A673 (cell line): ENCODE data around the gene CRLF1. TPM values are rescaled to one million over a fixed set of nuclear protein-coding genes. Genes with fewer than 3 reads are reported as not detected.

Experiments
- BruUV-seq: library from RNA; stranded (reverse); fragments of 400-500 nt; replicated peaks from 2 replicates; lab custom pipeline; 2021; lab: Mats Ljungman, UMichigan
- CTCF ChIA-PET: fragments of 300-600 bp; sonication (Branson Sonifier 250); formaldehyde crosslinking; loops from one replicate; lab custom pipeline; 2022; ENCODE audit warnings: antibody characterized with exemption; lab: Charles Lee
- POLR2A ChIA-PET: fragments of 300-600 bp; sonication (Branson Sonifier 250); formaldehyde crosslinking; loops from one replicate; lab custom pipeline; 2022; ENCODE audit warnings: antibody characterized with exemption; ENCODE audit not compliant: low non-redundant PET; lab: Charles Lee
- DNase-seq: peaks from one replicate; pipeline ENCODE4 v3.0.0-alpha.2; 2015; ENCODE audit warnings: low spot score
- H3K27ac ChIP-seq: fragments of 200-600 bp; sonication (generic); 2 replicates; pipeline ENCODE4 v1.5.1; 2016; ENCODE audit warnings: mixed run types, low read depth, mild to moderate bottlenecking, mixed read lengths, antibody characterized with exemption, low read length; ENCODE audit not compliant: poor library complexity, severe bottlenecking
- H3K27me3 ChIP-seq: fragments of 200-600 bp; sonication (generic); replicated peaks from 2 replicates; pipeline ENCODE4 v1.6.1; 2017; ENCODE audit warnings: mixed run types, low read depth, mild to moderate bottlenecking, mixed read lengths, antibody characterized with exemption, low read length; ENCODE audit not compliant: insufficient read depth, poor library complexity
- H3K36me3 ChIP-seq: fragments of 200-600 bp; sonication (generic); 2 replicates; pipeline ENCODE4 v1.6.1; 2016; ENCODE audit warnings: mixed run types, mild to moderate bottlenecking, mixed read lengths, antibody characterized with exemption, low read length; ENCODE audit not compliant: insufficient read depth, poor library complexity, severe bottlenecking
- H3K4me1 ChIP-seq: fragments of 200-600 bp; sonication (generic); 2 replicates; pipeline ENCODE4 v1.6.1; 2017; ENCODE audit warnings: mixed run types, mild to moderate bottlenecking, mixed read lengths, antibody characterized with exemption, low read length; ENCODE audit not compliant: insufficient read depth, poor library complexity, severe bottlenecking
- H3K4me3 ChIP-seq: fragments of 200-600 bp; sonication (generic); 2 replicates; pipeline ENCODE4 v1.5.1; 2016; ENCODE audit warnings: low read depth, mixed run types, mild to moderate bottlenecking, mixed read lengths, low read length; ENCODE audit not compliant: poor library complexity, severe bottlenecking
- H3K9me3 ChIP-seq: fragments of 200-600 bp; sonication (generic); 2 replicates; pipeline ENCODE4 v1.6.1; 2016; ENCODE audit warnings: mixed run types, low read depth, mild to moderate bottlenecking, mixed read lengths, antibody characterized with exemption, low read length; ENCODE audit not compliant: poor library complexity, severe bottlenecking
- CTCF ChIP-seq: fragments of 300-800, 200-600 bp; sonication (generic); conservative IDR thresholded peaks from 2 replicates; pipeline ENCODE4 v1.5.1; 2017; ENCODE audit warnings: low read depth, mild to moderate bottlenecking, antibody characterized with exemption, low read length, moderate library complexity, mixed read lengths
- EZH2 ChIP-seq: fragments of 200-600 bp; sonication (generic); IDR thresholded peaks from 2 replicates; pipeline ENCODE4 v1.6.1; 2017; ENCODE audit warnings: borderline replicate concordance, low read depth, mild to moderate bottlenecking, mixed read lengths, antibody characterized with exemption, low read length; ENCODE audit not compliant: poor library complexity, severe bottlenecking
- intact Hi-C: fragments of 100-400 bp; cut with micrococcal nuclease; formaldehyde crosslinking; loops from one replicate; pipeline ENCODE4 v1.10.0; 2022; ENCODE audit not compliant: unreplicated experiment
- total RNA-seq: library from RNA; stranded (reverse); gene quantifications from 2 replicates; pipeline ENCODE4 v1.2.3, GENCODE V29; 2021

CRLF1 gene
- total RNA-seq, 1 experiment from 2014 or later: 192 TPM

GRCh38 chr19:18571564-18572344 lies 34.8 kb downstream of the CRLF1 start, which contains the start of gene UBA52:
Gene UBA52 (plus strand): TSS chr19:18571857. CDS start chr19:18573301, 1,444 bp downstream.
- intact Hi-C loops: no loop called here
- H3K4me1 ChIP-seq: peaks cover 13% of the 10 kb centered on the region
- peak; percentile 99 for DNase-seq
- ChIA-PET CTCF (interaction anchor here (0.7 to 1.9 kb wide), 3 partner anchors 18 to 52 kb away, joined by 3 to 7 read pairs (median 6); partner anchors contain the start of gene REX1BD), POLR2A (interaction anchor here (0.6 kb wide), 2 partner anchors 15 to 286 kb away, joined by 3 to 10 read pairs; no protein-coding TSS in a partner anchor)
- TF ChIP-seq CTCF: no peak
- TF ChIP-seq EZH2: no peak
- H3K36me3 ChIP-seq: peaks cover 66% of the 10 kb centered on the region
- no peaks in the 10 kb centered on the region for H3K9me3 ChIP-seq
- no TSS peak for BruUV-seq
- H3K4me3 ChIP-seq: peak within 1 kb of the TSS; percentile 85
- peak within 1 kb of the TSS; percentile 94 for H3K27ac ChIP-seq
- no peaks in the 10 kb centered on the region for H3K27me3 ChIP-seq

GRCh38 chr19:18568367-18568766 lies 38.2 kb downstream of the CRLF1 start:
- Histone ChIP-seq H3K27me3 (no peaks in the 10 kb centered on the region), H3K9me3 (no peaks in the 10 kb centered on the region), H3K27ac (no peak overlapping the region), H3K36me3 (peaks cover 62% of the 10 kb centered on the region), H3K4me3 (no peak overlapping the region), H3K4me1 (peaks cover 10% of the 10 kb centered on the region)
- DNase-seq: no peak
- ChIA-PET POLR2A (no interaction called here), CTCF (interaction anchor here (0.6 kb wide), 1 partner anchor 21 kb away, joined by 3 read pairs; no protein-coding TSS in a partner anchor)
- TF ChIP-seq CTCF (no peak), EZH2 (no peak)
- no TSS peak for BruUV-seq
- intact Hi-C loops: no loop called here

GRCh38 chr19:18566953-18567352 lies 39.6 kb downstream of the CRLF1 start:
- intact Hi-C loops: no loop called here
- BruUV-seq: no TSS peak
- Histone ChIP-seq H3K36me3 (peaks cover 67% of the 10 kb centered on the region), H3K27me3 (no peaks in the 10 kb centered on the region), H3K4me3 (no peak overlapping the region), H3K4me1 (no peaks in the 10 kb centered on the region), H3K9me3 (no peaks in the 10 kb centered on the region), H3K27ac (no peak overlapping the region)
- POLR2A ChIA-PET: no interaction called here
- no peak for TF ChIP-seq EZH2
- no peak for TF ChIP-seq CTCF
- no peak for DNase-seq
- CTCF ChIA-PET: no interaction called here
